Adrenal gland (tissue), 12 donors: ENCODE measurements around the gene MRPL54. TPM values are rescaled to one million over a fixed set of nuclear protein-coding genes. Genes with fewer than 3 reads are reported as not detected.

ENCODE experiments used
- DNase-seq, 7 donors: peaks; one replicate each; pipeline ENCODE4 v3.0.0-alpha.2; 2019 to 2020
- H3K27ac ChIP-seq, 5 donors: fragments of 200-600 bp; sonication (generic) in 4 of 5; 1 replicate in 3 of 5; 2 replicates in 2 of 5; pipeline versions ENCODE4 v1.5.1 to v1.8.0; 2016 to 2020; ENCODE audit warnings: mild to moderate bottlenecking in 1 of 5
- H3K27me3 ChIP-seq: fragments of 200-600 bp; 2 replicates; pipeline ENCODE4 v1.8.0; 2021
- H3K36me3 ChIP-seq, 2 donors: fragments of 200-600 bp; replicated peaks in 1 of 2; 1 replicate in 1 of 2; 2 replicates in 1 of 2; pipeline versions ENCODE4 v1.5.1 to v1.8.0; 2018 to 2022
- H3K4me1 ChIP-seq, 2 donors: fragments of 200-600 bp; replicated peaks in 1 of 2; 1 replicate in 1 of 2; 2 replicates in 1 of 2; pipeline versions ENCODE4 v1.5.1 to v1.8.0; 2018 to 2021
- H3K4me3 ChIP-seq, 4 donors: fragments of 200-600 bp; sonication (generic) in 3 of 4; one replicate each; pipeline ENCODE4 v1.5.1; 2016 to 2018
- H3K9me3 ChIP-seq, 3 donors: fragments of 200-600 bp; sonication (generic) in 1 of 3; replicated peaks in 1 of 3; 1 replicate in 2 of 3; 2 replicates in 1 of 3; pipeline versions ENCODE4 v1.5.1 to v1.8.0; 2016 to 2021
- CTCF ChIP-seq, 6 experiments: fragments of 450-650 bp in 4 of 6; fragments of 200-600 bp in 2 of 6; sonication (generic) in 1 of 6; IDR thresholded peaks; 1 replicate in 5 of 6; 2 replicates in 1 of 6; pipeline versions ENCODE4 v1.5.1 to v1.8.0; 2016 to 2021; ENCODE audit warnings: antibody characterized with exemption in 6 of 6, mild to moderate bottlenecking in 2 of 6, moderate library complexity in 1 of 6
- POLR2A ChIP-seq, 2 donors: fragments of 450-650 bp; IDR thresholded peaks; one replicate each; pipeline ENCODE4 v1.6.1; 2017; ENCODE audit warnings: antibody characterized with exemption in 2 of 2, mild to moderate bottlenecking in 2 of 2, moderate library complexity in 1 of 2
- WGBS, 4 donors: extraction: QIAGEN DNeasy Blood & Tissue Kit in 2 of 4; methylation state at CpG; one replicate each; pipeline versions ENCODE4 v1.1.5 to v1.1.7; 2013 to 2017; 5-methylcytosine and 5-hydroxymethylcytosine counted together
- intact Hi-C, 2 donors: fragments of 100-400 bp; cut with DNase I; formaldehyde crosslinking; loops; one replicate each; pipeline versions ENCODE4 v1.14.1 to v1.15.0; 2022 to 2023
- polyA plus RNA-seq, 3 donors: library from polyadenylated mRNA; stranded (reverse); fragments of 200-250 nt in 2 of 3; fragments of 350-450 nt in 1 of 3; fragmentation: Illumina TruSeq in 1 of 3; extraction: RNeasy Lipid Tissue Mini Kit (QIAGEN cat#74804) in 1 of 3; gene quantifications; one replicate each; pipeline ENCODE4 v1.2.3, GENCODE V29; 2013 to 2014
- total RNA-seq, 9 donors: library from RNA; depleted of rRNA in 4 of 9; stranded (reverse); fragments of >200 nt in 4 of 9; fragments of 120-200 nt in 1 of 9; fragmentation: NEBNext Ultra II Directional in 1 of 9; extraction: Animal tissue kit (Norgen Biotek cat#: 25700) in 1 of 9; gene quantifications; one replicate each; pipeline versions ENCODE4 v1.1.0 to v1.2.4, GENCODE V29; 2013 to 2023
- donor health status: healthy with polysubstance abuse.
- donor health status: Bipolar disorder and iron deficiency.
- donor health status: DM: yes; HTN: yes; CAD: no.
- donor health status: DM: no; HTN: no; CAD: no.
- donor health status: DM: no; HTN: no; CAD: no.
- donor health status: DM: yes; HTN: yes; CAD: no.

Gene MRPL54
- total and polyA plus RNA-seq, 12 donors = 60.2 to 229 (median 107) TPM

- intact Hi-C loops = no loop called here
- Histone ChIP-seq H3K9me3 (peaks cover 0 to 17% (median 0%) of the 10 kb centered on the region in 3 donors), H3K27ac (no peak overlapping the region), H3K4me3 (no peak overlapping the region), H3K4me1 (no peaks in the 10 kb centered on the region), H3K27me3 (peaks cover 12% of the 10 kb centered on the region), H3K36me3 (no peaks in the 10 kb centered on the region)
- no peak for DNase-seq
- TF ChIP-seq CTCF (IDR thresholded peaks at IDR 0.05) (no peak), POLR2A (IDR thresholded peaks at IDR 0.05) (no peak)
- 89 to 92% (median 91%) methylated on average over 9 of the region's 9 CpGs for WGBS, 4 donors
Observed at GRCh38 chr19:3780786-3781304, 18.4 kb downstream of the MRPL54 start.

GRCh38 chr19:3781603-3782002, 19.1 kb downstream of the MRPL54 start:
- TF ChIP-seq POLR2A (IDR thresholded peaks at IDR 0.05) (no peak), CTCF (IDR thresholded peaks at IDR 0.05) (no peak)
- H3K4me3 ChIP-seq = no peak overlapping the region
- H3K27me3 ChIP-seq = peaks cover 13% of the 10 kb centered on the region
- DNase-seq = no peak
- intact Hi-C loops = no loop called here
- H3K9me3 ChIP-seq = peaks cover 0 to 17% (median 0%) of the 10 kb centered on the region in 3 donors
- no peaks in the 10 kb centered on the region for H3K4me1 ChIP-seq
- no peaks in the 10 kb centered on the region for H3K36me3 ChIP-seq
- WGBS, 4 donors = 100% methylated on average over 2 of the region's 2 CpGs
- no peak overlapping the region for H3K27ac ChIP-seq

DNA sequence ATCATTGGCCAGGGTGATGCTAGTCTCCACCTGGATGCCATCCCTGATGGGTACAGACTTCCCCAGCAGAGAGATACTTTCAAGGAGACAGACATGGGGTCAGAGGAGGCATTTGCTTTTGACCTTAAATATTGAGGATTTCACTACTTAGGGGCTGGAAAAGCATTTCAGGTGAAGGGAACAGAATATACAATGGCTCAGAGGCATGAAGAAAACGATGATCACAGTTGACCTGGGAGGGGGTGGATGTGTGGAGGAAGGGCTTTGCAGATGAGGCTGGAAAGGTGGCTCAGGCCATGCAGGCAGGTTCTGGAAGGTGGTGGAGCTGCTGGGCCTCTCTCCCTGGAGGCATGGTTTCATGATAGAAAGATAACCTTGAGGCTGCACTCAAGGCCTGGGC, 19.8 kb downstream of the MRPL54 start:
- no peaks in the 10 kb centered on the region for H3K4me1 ChIP-seq
- no peak overlapping the region for H3K27ac ChIP-seq
- peaks cover 15% of the 10 kb centered on the region for H3K27me3 ChIP-seq
- H3K4me3 ChIP-seq = no peak overlapping the region
- H3K36me3 ChIP-seq = no peaks in the 10 kb centered on the region
- TF ChIP-seq POLR2A (IDR thresholded peaks at IDR 0.05) (no peak), CTCF (IDR thresholded peaks at IDR 0.05) (no peak)
- H3K9me3 ChIP-seq = peaks cover 0 to 17% (median 0%) of the 10 kb centered on the region in 3 donors
- DNase-seq = no peak
- 87 to 96% (median 94%) methylated on average over 1 of the region's 1 CpG for WGBS, 4 donors
- intact Hi-C loops = no loop called here

DNA sequence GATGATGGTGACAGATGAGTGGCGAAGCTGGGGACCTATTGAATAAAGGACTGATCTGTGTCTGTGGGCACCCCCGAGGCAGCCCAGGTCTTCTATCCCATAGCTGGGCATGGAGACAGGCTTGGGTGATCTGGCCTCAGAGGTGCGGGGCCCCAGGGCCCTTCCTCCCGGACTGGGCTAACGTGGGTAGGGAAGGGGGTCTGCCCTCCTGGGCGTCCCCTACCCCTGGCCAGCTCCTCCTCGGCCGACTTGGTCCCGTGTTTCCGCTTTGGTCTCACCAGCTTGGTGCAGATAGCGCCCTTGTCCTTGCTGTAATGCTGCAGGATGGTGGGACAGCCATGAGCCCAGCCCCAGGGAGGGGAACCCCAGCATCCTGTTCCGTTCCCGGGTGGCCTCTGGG, 20.4 kb downstream of the MRPL54 start:
- H3K4me1 ChIP-seq = no peaks in the 10 kb centered on the region
- peaks cover 15% of the 10 kb centered on the region for H3K27me3 ChIP-seq
- H3K27ac ChIP-seq = no peak overlapping the region
- no peak for DNase-seq
- WGBS, 4 donors = 85 to 94% (median 87%) methylated on average over 11 to 13 of the region's 13 CpGs
- H3K9me3 ChIP-seq = peaks cover 0 to 17% (median 0%) of the 10 kb centered on the region in 3 donors
- TF ChIP-seq POLR2A (IDR thresholded peaks at IDR 0.05) (no peak), CTCF (IDR thresholded peaks at IDR 0.05) (no peak)
- no peak overlapping the region for H3K4me3 ChIP-seq
- intact Hi-C loops = no loop called here
- no peaks in the 10 kb centered on the region for H3K36me3 ChIP-seq
